NCI-H2029 (cell line): ENCODE data around the gene MEGF8.
"Not testable (repeated sequence)": the region's sequence is repeated elsewhere in the genome, so short reads cannot be mapped to it uniquely, and the experiment has no call there.

Source experiments
- DNase-seq: peaks from one replicate; lab custom pipeline; 2025; lab: John Stamatoyannopoulos, UW

The MEGF8 gene

GRCh38 chr19:42332059-42332458, 6.6 kb downstream of the MEGF8 start:
- no peak for DNase-seq

GRCh38 chr19:42333018-42333417, 7.6 kb downstream of the MEGF8 start:
- DNase-seq: no peak

- DNase-seq: no peak
Measured at GRCh38 chr19:42333975-42334696, 8.7 kb downstream of the MEGF8 start.

- no peak for DNase-seq
Measured at GRCh38 chr19:42334697-42335373, 9.4 kb downstream of the MEGF8 start.

GRCh38 chr19:42335374-42335936, 10.0 kb downstream of the MEGF8 start:
- DNase-seq: no peak

- no peak for DNase-seq
Measured at GRCh38 chr19:42335971-42336370, 10.5 kb downstream of the MEGF8 start.

GRCh38 chr19:42339126-42339860, 13.9 kb downstream of the MEGF8 start:
- DNase-seq: not testable (repeated sequence)

- not testable (repeated sequence) for DNase-seq
Measured at GRCh38 chr19:42339922-42340321, 14.5 kb downstream of the MEGF8 start.

GRCh38 chr19:42343344-42344110, 18.1 kb downstream of the MEGF8 start:
- DNase-seq: no peak

GRCh38 chr19:42344336-42344893, 19.0 kb downstream of the MEGF8 start:
- no peak for DNase-seq

- DNase-seq: no peak
Measured at GRCh38 chr19:42345191-42345812, 19.9 kb downstream of the MEGF8 start.

- no peak for DNase-seq
Measured at GRCh38 chr19:42348211-42348610, 22.8 kb downstream of the MEGF8 start.

GRCh38 chr19:42349378-42350107, 24.1 kb downstream of the MEGF8 start:
- no peak for DNase-seq

GRCh38 chr19:42350417-42350816, 25.0 kb downstream of the MEGF8 start:
- DNase-seq: no peak

- peak; percentile 6 for DNase-seq
Measured at GRCh38 chr19:42351079-42351735, 25.8 kb downstream of the MEGF8 start.

GRCh38 chr19:42352301-42353259, 27.1 kb downstream of the MEGF8 start:
- DNase-seq: peak; percentile 72

- DNase-seq: no peak
Measured at GRCh38 chr19:42353341-42354015, 28.0 kb downstream of the MEGF8 start.

GRCh38 chr19:42355896-42356295, 30.5 kb downstream of the MEGF8 start:
- no peak for DNase-seq
